Thoracic aorta (tissue), 2 donors: ENCODE measurements around the gene GNA12. TPM values are rescaled to one million over a fixed set of nuclear protein-coding genes. Genes with fewer than 3 reads are reported as not detected.

ENCODE experiments used
- ATAC-seq: fragments of 150-250 bp; one replicate; pipeline ENCODE4 v1.8.0; 2017; ENCODE audit warnings: low read depth; ENCODE audit not compliant: insufficient number of reproducible peaks, low FRiP score
- DNase-seq: peaks from one replicate; pipeline ENCODE4 v3.0.0-alpha.2; 2020; ENCODE audit warnings: low spot score
- H3K27ac ChIP-seq, 2 donors: fragments of 200-600 bp; sonication (generic); 1 replicate in 1 of 2; 2 replicates in 1 of 2; pipeline ENCODE4 v1.5.1; 2016; ENCODE audit warnings: mild to moderate bottlenecking in 2 of 2, moderate library complexity in 2 of 2
- H3K27me3 ChIP-seq: fragments of 200-600 bp; sonication (generic); replicated peaks from 2 replicates; pipeline ENCODE4 v1.6.0; 2016; ENCODE audit warnings: mild to moderate bottlenecking; ENCODE audit not compliant: insufficient read depth
- H3K36me3 ChIP-seq: fragments of 200-600 bp; sonication (generic); one replicate; pipeline ENCODE4 v1.5.1; 2016
- H3K4me1 ChIP-seq, 2 donors: fragments of 200-600 bp; sonication (generic); 1 replicate in 1 of 2; 2 replicates in 1 of 2; pipeline versions ENCODE4 v1.5.1 to v1.6.0; 2016; ENCODE audit warnings: low read depth in 2 of 2, mild to moderate bottlenecking in 1 of 2; ENCODE audit not compliant: control insufficient read depth in 1 of 2
- H3K4me3 ChIP-seq: fragments of 200-600 bp; sonication (generic); 2 replicates; pipeline ENCODE4 v1.5.1; 2016; ENCODE audit warnings: mild to moderate bottlenecking
- H3K9me3 ChIP-seq: fragments of 200-600 bp; sonication (generic); 2 replicates; pipeline ENCODE4 v1.5.1; 2016
- total RNA-seq, 2 donors: library from RNA; depleted of rRNA; stranded (reverse); fragments of >200 nt; gene quantifications; one replicate each; pipeline versions ENCODE4 v1.1.0 to v1.2.3, GENCODE V29; 2016
- TF ChIP-seq, protein P1 (sequence below): fragments of 200-600 bp; sonication (generic); IDR thresholded peaks from one replicate; pipeline ENCODE4 v1.5.1; 2019; ENCODE audit warnings: antibody characterized with exemption

Gene GNA12
- total RNA-seq, 2 donors from 2014 or later, result 27.6 to 48.8 TPM

DNA sequence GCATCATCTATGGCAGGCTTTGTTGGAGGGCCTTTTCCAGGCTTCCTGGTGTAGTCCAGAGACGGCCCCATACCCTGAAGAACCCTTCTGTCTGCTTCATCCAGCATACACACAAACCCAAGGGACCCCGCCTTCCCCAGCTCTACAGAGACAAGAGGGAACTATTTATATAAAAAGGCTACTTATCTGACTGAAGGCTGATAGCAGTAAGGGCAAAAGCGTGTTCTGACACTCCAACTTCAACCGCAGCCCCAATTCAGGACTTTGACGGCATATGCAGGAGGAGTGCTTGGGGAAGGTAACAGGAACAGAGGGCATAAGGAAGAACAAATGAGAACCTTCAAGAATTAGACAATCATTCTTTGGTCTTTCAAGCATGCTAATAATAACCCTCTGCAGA is 21.0 kb downstream of the GNA12 start:
- Histone ChIP-seq H3K4me1 (peaks cover 10 to 32% of the 10 kb centered on the region in 2 donors), H3K9me3 (no peaks in the 10 kb centered on the region), H3K4me3 (no peak overlapping the region), H3K27me3 (no peaks in the 10 kb centered on the region), H3K27ac (peak overlapping the region in 1 of 2 donors; percentile 22), H3K36me3 (no peaks in the 10 kb centered on the region)
- ATAC-seq (no peak), DNase-seq (no peak)
- TF ChIP-seq, protein P1, sequence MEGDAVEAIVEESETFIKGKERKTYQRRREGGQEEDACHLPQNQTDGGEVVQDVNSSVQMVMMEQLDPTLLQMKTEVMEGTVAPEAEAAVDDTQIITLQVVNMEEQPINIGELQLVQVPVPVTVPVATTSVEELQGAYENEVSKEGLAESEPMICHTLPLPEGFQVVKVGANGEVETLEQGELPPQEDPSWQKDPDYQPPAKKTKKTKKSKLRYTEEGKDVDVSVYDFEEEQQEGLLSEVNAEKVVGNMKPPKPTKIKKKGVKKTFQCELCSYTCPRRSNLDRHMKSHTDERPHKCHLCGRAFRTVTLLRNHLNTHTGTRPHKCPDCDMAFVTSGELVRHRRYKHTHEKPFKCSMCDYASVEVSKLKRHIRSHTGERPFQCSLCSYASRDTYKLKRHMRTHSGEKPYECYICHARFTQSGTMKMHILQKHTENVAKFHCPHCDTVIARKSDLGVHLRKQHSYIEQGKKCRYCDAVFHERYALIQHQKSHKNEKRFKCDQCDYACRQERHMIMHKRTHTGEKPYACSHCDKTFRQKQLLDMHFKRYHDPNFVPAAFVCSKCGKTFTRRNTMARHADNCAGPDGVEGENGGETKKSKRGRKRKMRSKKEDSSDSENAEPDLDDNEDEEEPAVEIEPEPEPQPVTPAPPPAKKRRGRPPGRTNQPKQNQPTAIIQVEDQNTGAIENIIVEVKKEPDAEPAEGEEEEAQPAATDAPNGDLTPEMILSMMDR, result no peak

DNA sequence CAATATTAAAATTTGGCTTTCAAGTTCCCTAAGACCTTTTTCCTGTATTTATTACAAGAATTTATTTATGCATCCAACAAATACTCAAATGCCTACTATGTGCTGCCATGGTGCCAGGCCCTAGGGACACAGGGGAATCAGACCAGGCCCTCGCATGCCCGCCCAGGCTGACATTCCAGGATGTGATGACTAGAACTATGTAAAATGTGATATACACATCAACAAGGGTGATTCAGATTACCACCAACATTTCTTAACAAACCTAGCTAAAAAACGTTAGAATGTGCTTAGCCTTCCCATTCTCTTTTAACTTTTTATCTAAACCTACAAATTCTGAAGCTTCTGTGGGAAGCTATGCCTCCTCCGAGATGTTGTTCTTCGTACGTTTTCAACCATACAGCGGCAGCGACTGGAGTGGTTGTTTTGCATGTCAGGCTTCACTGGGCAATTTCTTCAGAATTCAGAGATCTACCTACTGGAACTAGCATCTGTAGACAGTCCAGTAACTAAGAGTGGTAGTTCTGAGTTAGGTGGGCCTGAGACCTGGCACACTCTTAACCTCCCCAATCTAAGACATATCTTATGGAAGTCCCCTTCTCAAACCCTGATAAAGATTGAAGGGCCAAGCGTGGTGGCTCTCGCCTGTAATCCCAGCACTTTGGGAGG is 22.1 kb downstream of the GNA12 start:
- Histone ChIP-seq H3K9me3 (no peaks in the 10 kb centered on the region), H3K36me3 (no peaks in the 10 kb centered on the region), H3K27me3 (no peaks in the 10 kb centered on the region), H3K4me3 (no peak overlapping the region), H3K27ac (no peak overlapping the region), H3K4me1 (peaks cover 10 to 37% of the 10 kb centered on the region in 2 donors)
- TF ChIP-seq, protein P1, result no peak
- ATAC-seq, result no peak
- DNase-seq, result no peak

DNA sequence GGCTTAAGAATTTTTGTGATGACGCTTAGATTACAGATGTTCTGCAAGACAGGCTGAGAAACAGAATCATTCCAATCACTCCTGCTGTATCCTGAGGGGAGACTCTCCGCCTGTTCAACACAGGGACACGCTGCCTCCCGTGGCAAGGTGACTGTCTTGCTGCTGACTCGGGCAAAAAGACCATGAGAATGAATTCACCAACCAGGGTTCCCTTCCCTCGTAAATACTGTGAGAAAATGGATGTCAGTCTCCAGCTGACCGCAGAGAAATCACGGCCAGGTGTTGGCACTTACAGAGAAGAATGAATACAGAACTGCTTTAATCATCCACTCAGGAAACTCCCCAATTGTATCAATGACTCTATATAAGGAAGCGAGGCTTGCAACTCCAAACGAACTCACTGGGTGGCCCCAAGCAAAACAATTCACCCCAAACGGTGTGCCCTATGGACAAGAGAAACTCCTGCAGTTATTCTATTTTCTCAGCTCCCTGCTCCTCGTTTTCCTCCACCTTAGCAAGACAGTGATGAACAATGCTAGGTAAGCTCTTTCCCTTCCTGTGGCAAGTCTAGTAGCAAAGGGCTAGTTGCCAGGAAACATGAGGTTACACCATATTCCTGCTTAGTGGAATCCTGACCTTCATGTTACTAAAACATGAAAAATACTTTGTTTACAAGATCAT is 22.8 kb downstream of the GNA12 start:
- TF ChIP-seq, protein P1, result no peak
- Histone ChIP-seq H3K9me3 (no peaks in the 10 kb centered on the region), H3K36me3 (no peaks in the 10 kb centered on the region), H3K27me3 (no peaks in the 10 kb centered on the region), H3K27ac (no peak overlapping the region), H3K4me3 (no peak overlapping the region), H3K4me1 (peaks cover 10 to 37% of the 10 kb centered on the region in 2 donors)
- no peak for ATAC-seq
- DNase-seq, result no peak

DNA sequence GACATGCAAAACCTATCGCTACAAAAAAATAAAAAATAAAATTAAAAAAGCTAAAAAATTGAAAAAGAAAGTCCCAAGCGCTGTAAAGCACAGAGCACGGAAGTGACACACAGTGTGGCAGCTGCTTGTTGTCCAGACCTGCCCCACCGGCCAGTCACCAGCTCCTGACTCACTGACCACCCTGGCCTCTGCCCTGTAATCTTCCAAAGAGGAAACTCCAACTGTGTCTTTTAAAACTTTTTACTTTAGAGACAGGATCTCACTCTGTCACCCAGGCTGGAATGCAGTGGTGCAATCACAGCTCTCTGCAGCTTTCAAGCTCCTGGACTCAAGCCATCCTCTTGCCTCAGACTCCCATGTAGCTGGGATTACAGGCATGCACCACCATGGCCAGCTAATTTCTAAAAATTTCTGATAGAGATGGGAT is 23.6 kb downstream of the GNA12 start:
- H3K27me3 ChIP-seq, result no peaks in the 10 kb centered on the region
- peak; percentile 68 for DNase-seq
- TF ChIP-seq, protein P1, result no peak
- no peaks in the 10 kb centered on the region for H3K9me3 ChIP-seq
- H3K4me3 ChIP-seq, result no peak overlapping the region
- H3K27ac ChIP-seq, result no peak overlapping the region
- H3K36me3 ChIP-seq, result no peaks in the 10 kb centered on the region
- H3K4me1 ChIP-seq, result peaks cover 10 to 37% of the 10 kb centered on the region in 2 donors
- peak; percentile 70 for ATAC-seq

DNA sequence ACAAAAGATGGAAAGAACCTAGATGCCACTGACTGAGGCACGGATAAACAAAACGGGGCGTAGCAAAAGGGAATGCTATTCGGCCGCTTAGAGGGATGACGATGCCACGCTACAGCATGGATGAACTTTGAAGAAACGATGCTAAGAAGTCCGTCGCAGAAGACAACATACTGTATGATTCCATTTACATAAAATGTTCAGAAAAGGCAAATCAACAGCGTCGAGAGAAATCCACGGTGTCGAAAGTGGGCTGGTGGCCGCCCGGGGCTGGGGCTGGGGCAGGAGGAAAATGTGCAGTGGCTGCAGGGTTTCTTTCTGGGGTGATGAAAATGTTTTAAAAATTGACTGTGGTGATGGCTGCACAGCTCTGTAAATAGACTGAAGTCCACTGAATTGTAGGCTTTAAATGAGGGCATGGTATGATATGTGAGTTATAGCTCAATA is 24.1 kb downstream of the GNA12 start:
- Histone ChIP-seq H3K4me1 (peaks cover 10 to 37% of the 10 kb centered on the region in 2 donors), H3K27me3 (no peaks in the 10 kb centered on the region), H3K9me3 (no peaks in the 10 kb centered on the region), H3K27ac (no peak overlapping the region), H3K36me3 (no peaks in the 10 kb centered on the region), H3K4me3 (no peak overlapping the region)
- TF ChIP-seq, protein P1, result no peak
- DNase-seq, result no peak
- no peak for ATAC-seq
